CD4-positive, alpha-beta T cell treated with Interleukin-1 beta for 1 hour (primary cell): ENCODE measurements around the gene NISCH.

Experiments
- DNase-seq, 2 donors: peaks; one replicate each; pipeline ENCODE4 v3.0.0-alpha.2; 2020 to 2022

The NISCH gene

GRCh38 chr3:52472239-52473000, 17.0 kb downstream of the NISCH start:
- no peak for DNase-seq

- DNase-seq, result no peak
Observed at GRCh38 chr3:52473026-52473425, 17.6 kb downstream of the NISCH start.

- DNase-seq, result no peak
Observed at GRCh38 chr3:52477076-52477795, 21.8 kb downstream of the NISCH start.

- DNase-seq, result no peak
Observed at GRCh38 chr3:52477796-52478095, 22.3 kb downstream of the NISCH start.

GRCh38 chr3:52479037-52479876, 23.9 kb downstream of the NISCH start:
- no peak for DNase-seq

GRCh38 chr3:52479877-52480575, 24.6 kb downstream of the NISCH start:
- DNase-seq, result no peak

GRCh38 chr3:52480768-52481715, 25.6 kb downstream of the NISCH start:
- no peak for DNase-seq

- DNase-seq, result no peak
Observed at GRCh38 chr3:52481819-52482521, 26.6 kb downstream of the NISCH start.

GRCh38 chr3:52483081-52483480, 27.7 kb downstream of the NISCH start:
- DNase-seq, result no peak

- DNase-seq, result no peak
Observed at GRCh38 chr3:52483577-52484381, 28.4 kb downstream of the NISCH start.

- DNase-seq, result no peak
Observed at GRCh38 chr3:52484680-52485461, 29.5 kb downstream of the NISCH start.

- no peak for DNase-seq
Observed at GRCh38 chr3:52487050-52487787, 31.8 kb downstream of the NISCH start.

GRCh38 chr3:52487788-52488691, 32.6 kb downstream of the NISCH start:
- DNase-seq, result no peak

- no peak for DNase-seq
Observed at GRCh38 chr3:52488746-52489145, 33.3 kb downstream of the NISCH start.

GRCh38 chr3:52489453-52489852, 34.0 kb downstream of the NISCH start:
- no peak for DNase-seq

- no peak for DNase-seq
Observed at GRCh38 chr3:52490035-52490938, 34.9 kb downstream of the NISCH start.
